Measurements from ENCODE around the gene OCRL. TPM values are rescaled to one million over a fixed set of nuclear protein-coding genes. Genes with fewer than 3 reads are reported as not detected.

OCRL gene
- total and polyA plus RNA-seq, 12 donors = 24.2 to 48.6 (median 34.3) TPM

DNA sequence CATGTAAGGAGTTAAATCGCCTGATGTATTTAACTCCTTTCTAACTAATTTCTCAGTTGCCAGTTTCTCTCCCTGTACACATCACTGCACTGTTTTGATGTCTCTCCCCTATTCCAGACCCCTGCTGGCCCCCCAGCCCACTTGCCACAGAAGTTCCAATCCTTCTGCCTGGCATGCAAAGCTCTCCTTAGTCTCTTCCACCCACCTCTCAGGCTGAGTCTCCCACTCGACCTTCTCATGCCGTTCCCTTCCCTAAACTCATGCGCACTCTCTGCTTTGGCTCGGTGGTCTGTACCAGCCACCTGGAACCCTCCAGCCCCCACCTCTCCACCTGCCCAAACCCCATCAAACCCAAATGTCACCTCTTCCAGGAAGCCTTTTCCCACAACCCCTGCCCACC, 57.8 kb downstream of the OCRL start:
- 68 to 84% (median 75%) methylated on average over 5 of the region's 5 CpGs for WGBS, 4 donors
- H3K27me3 ChIP-seq = no peaks in the 10 kb centered on the region
- DNase-seq = no peak
- no peaks in the 10 kb centered on the region for H3K36me3 ChIP-seq (replicated peaks in 1 of 2)
- H3K4me3 ChIP-seq = no peak overlapping the region
- no peak overlapping the region for H3K27ac ChIP-seq
- TF ChIP-seq, protein P1, sequence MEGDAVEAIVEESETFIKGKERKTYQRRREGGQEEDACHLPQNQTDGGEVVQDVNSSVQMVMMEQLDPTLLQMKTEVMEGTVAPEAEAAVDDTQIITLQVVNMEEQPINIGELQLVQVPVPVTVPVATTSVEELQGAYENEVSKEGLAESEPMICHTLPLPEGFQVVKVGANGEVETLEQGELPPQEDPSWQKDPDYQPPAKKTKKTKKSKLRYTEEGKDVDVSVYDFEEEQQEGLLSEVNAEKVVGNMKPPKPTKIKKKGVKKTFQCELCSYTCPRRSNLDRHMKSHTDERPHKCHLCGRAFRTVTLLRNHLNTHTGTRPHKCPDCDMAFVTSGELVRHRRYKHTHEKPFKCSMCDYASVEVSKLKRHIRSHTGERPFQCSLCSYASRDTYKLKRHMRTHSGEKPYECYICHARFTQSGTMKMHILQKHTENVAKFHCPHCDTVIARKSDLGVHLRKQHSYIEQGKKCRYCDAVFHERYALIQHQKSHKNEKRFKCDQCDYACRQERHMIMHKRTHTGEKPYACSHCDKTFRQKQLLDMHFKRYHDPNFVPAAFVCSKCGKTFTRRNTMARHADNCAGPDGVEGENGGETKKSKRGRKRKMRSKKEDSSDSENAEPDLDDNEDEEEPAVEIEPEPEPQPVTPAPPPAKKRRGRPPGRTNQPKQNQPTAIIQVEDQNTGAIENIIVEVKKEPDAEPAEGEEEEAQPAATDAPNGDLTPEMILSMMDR (IDR thresholded peaks at IDR 0.05) = no peak
- no peak for TF ChIP-seq POLR2A (IDR thresholded peaks at IDR 0.05)
- no peaks in the 10 kb centered on the region for H3K9me3 ChIP-seq (replicated peaks in 1 of 3)
- intact Hi-C loops (cut with DNase I) = no loop called here
- no peaks in the 10 kb centered on the region for H3K4me1 ChIP-seq (replicated peaks in 1 of 2)

- no peaks in the 10 kb centered on the region for H3K27me3 ChIP-seq
- H3K4me3 ChIP-seq = no peak overlapping the region
- TF ChIP-seq, protein P1 (IDR thresholded peaks at IDR 0.05) = no peak
- TF ChIP-seq POLR2A (IDR thresholded peaks at IDR 0.05) = no peak
- WGBS, 4 donors = 60 to 67% (median 61%) methylated on average over 5 of the region's 5 CpGs
- no peak for DNase-seq
- intact Hi-C loops (cut with DNase I) = no loop called here
- no peaks in the 10 kb centered on the region for H3K36me3 ChIP-seq (replicated peaks in 1 of 2)
- H3K9me3 ChIP-seq (replicated peaks in 1 of 3) = no peaks in the 10 kb centered on the region
- no peaks in the 10 kb centered on the region for H3K4me1 ChIP-seq (replicated peaks in 1 of 2)
- H3K27ac ChIP-seq = no peak overlapping the region
Observed at GRCh38 chrX:129599499-129599898, 59.4 kb downstream of the OCRL start.

DNA sequence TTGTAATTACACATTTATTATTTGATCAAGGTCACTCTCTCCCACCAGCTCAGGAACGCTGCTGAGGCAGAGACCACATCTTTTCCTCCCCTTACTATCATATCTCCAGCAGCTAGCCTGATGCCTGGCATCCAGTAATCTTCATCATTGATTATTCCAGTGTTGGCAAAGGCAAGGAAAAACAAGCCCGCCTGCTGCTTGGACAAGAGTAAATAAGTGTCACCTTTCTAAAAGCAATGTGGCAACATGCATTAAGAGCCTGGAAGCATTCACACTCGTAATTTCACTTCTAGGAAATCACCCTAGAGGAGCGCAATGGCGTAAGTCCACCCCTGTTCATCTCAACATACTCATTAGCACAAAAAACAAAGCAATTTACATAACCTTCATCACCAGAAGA, 59.9 kb downstream of the OCRL start:
- Histone ChIP-seq H3K4me3 (no peak overlapping the region), H3K4me1 (replicated peaks in 1 of 2) (no peaks in the 10 kb centered on the region), H3K27ac (no peak overlapping the region), H3K27me3 (no peaks in the 10 kb centered on the region), H3K36me3 (replicated peaks in 1 of 2) (no peaks in the 10 kb centered on the region), H3K9me3 (replicated peaks in 1 of 3) (no peaks in the 10 kb centered on the region)
- 61 to 87% (median 75%) methylated on average over 5 of the region's 5 CpGs for WGBS, 4 donors
- TF ChIP-seq POLR2A (IDR thresholded peaks at IDR 0.05) = no peak
- TF ChIP-seq, protein P1 (IDR thresholded peaks at IDR 0.05) = no peak
- intact Hi-C loops (cut with DNase I) = loop anchor here in 1 of 2 donors (10.0 kb wide), 2 partner anchors 225 to 465 kb away; no protein-coding TSS in a partner anchor
- DNase-seq = no peak

- TF ChIP-seq, protein P1 (IDR thresholded peaks at IDR 0.05) = peak; percentile 32 to 61 (median 50)
- no peak for TF ChIP-seq POLR2A (IDR thresholded peaks at IDR 0.05)
- H3K4me1 ChIP-seq (replicated peaks in 1 of 2) = no peaks in the 10 kb centered on the region
- intact Hi-C loops (cut with DNase I) = loop anchor here in 1 of 2 donors (10.0 kb wide), 2 partner anchors 224 to 464 kb away; no protein-coding TSS in a partner anchor
- DNase-seq = peak in 2 of 7 donors; percentile 21 to 54
- no peak overlapping the region for H3K4me3 ChIP-seq
- H3K27me3 ChIP-seq = no peaks in the 10 kb centered on the region
- no peaks in the 10 kb centered on the region for H3K36me3 ChIP-seq (replicated peaks in 1 of 2)
- WGBS, 4 donors = 29 to 58% (median 32%) methylated on average over 8 to 11 of the region's 11 CpGs
- no peaks in the 10 kb centered on the region for H3K9me3 ChIP-seq (replicated peaks in 1 of 3)
- H3K27ac ChIP-seq = no peak overlapping the region
Observed at GRCh38 chrX:129600981-129601424, 60.9 kb downstream of the OCRL start.
